ENCODE data around the gene FILIP1. TPM values are rescaled to one million over a fixed set of nuclear protein-coding genes. Genes with fewer than 3 reads are reported as not detected.

Gene FILIP1
- total and polyA plus RNA-seq, 2 of the 4 experiments (the other 2 are of a cell fraction), result under 0.01 to 0.03 TPM

DNA sequence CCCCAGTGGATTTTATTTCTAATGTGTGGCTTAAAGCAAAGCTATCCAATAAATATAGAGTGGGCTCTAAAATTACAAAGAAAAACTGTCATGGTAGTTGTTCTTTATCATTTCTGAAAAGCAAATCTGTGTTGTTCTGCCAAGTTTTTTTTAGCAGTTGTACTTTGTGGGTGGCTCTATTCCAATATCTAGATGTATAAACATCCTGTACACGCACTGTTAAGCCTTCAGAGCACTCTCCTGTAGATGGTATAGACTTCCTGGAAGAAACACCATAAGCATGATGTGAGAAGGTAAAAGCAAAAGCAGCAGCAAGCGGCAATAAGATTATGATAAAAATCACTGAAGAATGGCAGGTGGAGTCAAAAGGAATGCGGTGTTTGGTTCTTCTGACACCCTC is 187.5 kb downstream of the FILIP1 start:
- dilution Hi-C loops (cut with HindIII; ENCODE audit: low sequenced_read_pairs, unreplicated experiment), result no loop called here
- H3K27ac ChIP-seq (ENCODE audit: insufficient read depth, low read length), result no peak overlapping the region
- H3K4ac ChIP-seq (ENCODE audit: low read depth, low read length), result no peak overlapping the region
- CTCF ChIA-PET, result no interaction called here
- peak; percentile 62 for DNase-seq
- intact Hi-C loops (cut with micrococcal nuclease), result loop anchor here (5.0 kb wide), 1 partner anchor 91 kb away; no protein-coding TSS in a partner anchor
- no peak for ATAC-seq (ENCODE audit: low read depth)
- no peak overlapping the region for H2AK5ac ChIP-seq (ENCODE audit: low read depth, low read length)
- H3K9ac ChIP-seq (ENCODE audit: low read depth, low read length), result no peak overlapping the region
- no peak overlapping the region for H2BK120ac ChIP-seq (ENCODE audit: low read depth, low read length)
- H2BK15ac ChIP-seq (ENCODE audit: low read depth, low read length), result no peak overlapping the region
- no peaks in the 10 kb centered on the region for H3K9me1 ChIP-seq (ENCODE audit: insufficient read depth, low read length)
- no peaks in the 10 kb centered on the region for H3K36me3 ChIP-seq (ENCODE audit: control insufficient read depth, insufficient read depth, low read length)
- no CpG with 5 or more reads among the region's 3 CpGs for WGBS, 2 experiments (ENCODE audit: extremely low coverage in 2 of 2, insufficient read length in 1 of 2)
- H4K5ac ChIP-seq (ENCODE audit: low read depth, low read length), result no peak overlapping the region; the same call in 1 of the 2 replicates
- H3K79me1 ChIP-seq (ENCODE audit: low read depth in 1 of 2, low read length in 2 of 2), result no peaks in the 10 kb centered on the region
- in situ Hi-C loops (cut with MboI; ENCODE audit: low sequenced_read_pairs), result no loop called here
- H4K20me1 ChIP-seq (ENCODE audit: insufficient read depth, low read length), result no peaks in the 10 kb centered on the region
- no peak overlapping the region for H3K56ac ChIP-seq (ENCODE audit: extremely low read depth, insufficient read depth, low read length)
- H2BK5ac ChIP-seq (ENCODE audit: low read depth, low read length, poor library complexity, severe bottlenecking), result no peak overlapping the region
- no peaks in the 10 kb centered on the region; the same call in 1 of the 2 replicates for H3K27me3 ChIP-seq (ENCODE audit: control insufficient read depth, insufficient read depth, low read length)
- no peak overlapping the region for H3K14ac ChIP-seq (replicated peaks; ENCODE audit: low read depth, low read length)
- H3K4me3 ChIP-seq (ENCODE audit: insufficient read depth, low read depth, low read length), result no peak overlapping the region
- BruUV-seq (replicated peaks), result no TSS peak
- H2BK20ac ChIP-seq (ENCODE audit: low read depth, low read length), result no peak overlapping the region
- POLR2A ChIA-PET (ENCODE audit: unreplicated experiment), result no interaction called here
- no peak overlapping the region for H2AFZ ChIP-seq (replicated peaks; ENCODE audit: low read length, poor library complexity)
- TF ChIP-seq FOS (IDR thresholded peaks at IDR 0.05; ENCODE audit: low read depth, low read length) (no peak), MAZ (IDR thresholded peaks at IDR 0.05; ENCODE audit: borderline replicate concordance, low read depth, low read length) (no peak), RCOR1 (IDR thresholded peaks at IDR 0.05; ENCODE audit: insufficient replicate concordance, low read length) (no peak), POLR2A (IDR thresholded peaks at IDR 0.05; ENCODE audit: low read depth, low read length) (no peak), CEBPB (IDR thresholded peaks at IDR 0.05; ENCODE audit: low read depth, low read length) (no peak), NFE2L2 (IDR thresholded peaks at IDR 0.05; ENCODE audit: low read depth, low read length) (no peak)
- TF ChIP-seq, protein P1, sequence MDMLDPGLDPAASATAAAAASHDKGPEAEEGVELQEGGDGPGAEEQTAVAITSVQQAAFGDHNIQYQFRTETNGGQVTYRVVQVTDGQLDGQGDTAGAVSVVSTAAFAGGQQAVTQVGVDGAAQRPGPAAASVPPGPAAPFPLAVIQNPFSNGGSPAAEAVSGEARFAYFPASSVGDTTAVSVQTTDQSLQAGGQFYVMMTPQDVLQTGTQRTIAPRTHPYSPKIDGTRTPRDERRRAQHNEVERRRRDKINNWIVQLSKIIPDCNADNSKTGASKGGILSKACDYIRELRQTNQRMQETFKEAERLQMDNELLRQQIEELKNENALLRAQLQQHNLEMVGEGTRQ (IDR thresholded peaks at IDR 0.05; ENCODE audit: low read depth, low read length), result no peak
- TF ChIP-seq, protein P2, sequence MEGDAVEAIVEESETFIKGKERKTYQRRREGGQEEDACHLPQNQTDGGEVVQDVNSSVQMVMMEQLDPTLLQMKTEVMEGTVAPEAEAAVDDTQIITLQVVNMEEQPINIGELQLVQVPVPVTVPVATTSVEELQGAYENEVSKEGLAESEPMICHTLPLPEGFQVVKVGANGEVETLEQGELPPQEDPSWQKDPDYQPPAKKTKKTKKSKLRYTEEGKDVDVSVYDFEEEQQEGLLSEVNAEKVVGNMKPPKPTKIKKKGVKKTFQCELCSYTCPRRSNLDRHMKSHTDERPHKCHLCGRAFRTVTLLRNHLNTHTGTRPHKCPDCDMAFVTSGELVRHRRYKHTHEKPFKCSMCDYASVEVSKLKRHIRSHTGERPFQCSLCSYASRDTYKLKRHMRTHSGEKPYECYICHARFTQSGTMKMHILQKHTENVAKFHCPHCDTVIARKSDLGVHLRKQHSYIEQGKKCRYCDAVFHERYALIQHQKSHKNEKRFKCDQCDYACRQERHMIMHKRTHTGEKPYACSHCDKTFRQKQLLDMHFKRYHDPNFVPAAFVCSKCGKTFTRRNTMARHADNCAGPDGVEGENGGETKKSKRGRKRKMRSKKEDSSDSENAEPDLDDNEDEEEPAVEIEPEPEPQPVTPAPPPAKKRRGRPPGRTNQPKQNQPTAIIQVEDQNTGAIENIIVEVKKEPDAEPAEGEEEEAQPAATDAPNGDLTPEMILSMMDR (conservative IDR thresholded peaks at IDR 0.05; ENCODE audit: low read depth, low read length), result no peak
- no peak overlapping the region for H4K91ac ChIP-seq (ENCODE audit: insufficient read depth, low read depth, low read length)
- no peak overlapping the region for H4K8ac ChIP-seq (ENCODE audit: low read depth in 2 of 2, low read length in 2 of 2)
- H3K23ac ChIP-seq (ENCODE audit: low read depth, low read length), result 0 out of 2 replicates have a peak overlapping the region, but pooled peaks have one; percentile 56
- no peak overlapping the region for H2AK9ac ChIP-seq (replicated peaks; ENCODE audit: low read depth, low read length, poor library complexity)
- H3K4me1 ChIP-seq (ENCODE audit: control insufficient read depth, insufficient read depth, low read length), result 0 out of 2 replicates have a peak, but pooled peaks cover 3% of the 10 kb centered on the region
- H3K18ac ChIP-seq (ENCODE audit: low read depth, low read length), result no peak overlapping the region
- H3K9me3 ChIP-seq (ENCODE audit: control insufficient read depth, insufficient read depth, low read length), result peaks cover 2% of the 10 kb centered on the region; the same call in 1 of the 2 replicates
- H3K4me2 ChIP-seq (ENCODE audit: low read depth, low read length), result peak overlapping the region; percentile 54; the same call in 1 of the 2 replicates

All from IMR-90 (cell line).